GM12878 (cell line): ENCODE measurements around the gene NANOS2. TPM values are rescaled to one million over a fixed set of nuclear protein-coding genes. Genes with fewer than 3 reads are reported as not detected.
A peak's percentile ranks its signal among the peaks of the same experiment; 100 is the strongest.

Source experiments
- ATAC-seq: fragments of 200-7000 bp; cut with Tn5 transposase; 3 replicates; pipeline ENCODE4 v1.9.1; 2020; ENCODE audit warnings: mild to moderate bottlenecking, moderate library complexity
- BruUV-seq: library from RNA; stranded (reverse); fragments of 400-500 nt; replicated peaks from 2 replicates; lab custom pipeline; 2021; lab: Mats Ljungman, UMichigan
- CTCF ChIA-PET: fragments of 300-600 bp; sonication (Branson Sonifier 250); formaldehyde crosslinking; extraction: SDS; loops from one replicate; lab custom pipeline; 2021; ENCODE audit warnings: inconsistent platforms; lab: Yijun Ruan, JAX
- POLR2A ChIA-PET: fragments of 350-600 bp; formaldehyde crosslinking; extraction: SDS; loops from one replicate; lab custom pipeline; 2021; ENCODE audit warnings: inconsistent platforms; lab: Charles Lee
- RAD21 ChIA-PET: fragments of 300-600 bp; sonication (Branson Sonifier 250); formaldehyde crosslinking; loops from one replicate; lab custom pipeline; 2023; ENCODE audit warnings: antibody characterized with exemption; ENCODE audit not compliant: unreplicated experiment; lab: Charles Lee
- SMC1A ChIA-PET: fragments of 300-600 bp; sonication (Branson Sonifier 250); formaldehyde crosslinking; loops from one replicate; lab custom pipeline; 2023; ENCODE audit not compliant: unreplicated experiment, uncharacterized antibody; lab: Charles Lee
- DNase-seq: peaks from one replicate; pipeline ENCODE4 v3.0.0-alpha.2; 2011; ENCODE audit warnings: low read depth, low spot score
- FAIRE-seq: peaks from 3 replicates; lab custom pipeline; 2011; peaks lifted over from hg19 to GRCh38; lab: Jason Lieb, UNC
- H2AFZ ChIP-seq: 2 replicates; pipeline ENCODE4 v1.6.0; 2011; ENCODE audit warnings: low read depth, low read length, control low read depth; ENCODE audit not compliant: control insufficient read depth
- H3K27ac ChIP-seq: 2 replicates; pipeline ENCODE4 v1.5.1; 2011; ENCODE audit warnings: control low read depth; ENCODE audit not compliant: control insufficient read depth, insufficient read depth
- H3K27me3 ChIP-seq, 2 experiments: replicated peaks in 1 of 2; 2 replicates each; pipeline versions ENCODE4 v1.6.0 to v1.6.1; 2011; ENCODE audit warnings: low read length in 1 of 2; ENCODE audit not compliant: control insufficient read depth in 2 of 2, insufficient read depth in 2 of 2
- H3K36me3 ChIP-seq, 2 experiments: 2 replicates each; pipeline ENCODE4 v1.5.1; 2011; ENCODE audit warnings: low read length in 1 of 2; ENCODE audit not compliant: control insufficient read depth in 2 of 2, insufficient read depth in 2 of 2
- H3K4me1 ChIP-seq: 2 replicates; pipeline ENCODE4 v1.6.1; 2011; ENCODE audit warnings: mild to moderate bottlenecking, low read length, moderate library complexity, mixed read lengths; ENCODE audit not compliant: control insufficient read depth, insufficient read depth
- H3K4me2 ChIP-seq: 2 replicates; pipeline ENCODE4 v1.6.0; 2011; ENCODE audit warnings: control low read depth; ENCODE audit not compliant: control insufficient read depth, insufficient read depth
- H3K4me3 ChIP-seq: fragments of 200-600 bp; sonication (generic); 2 replicates; pipeline ENCODE4 v1.5.1; 2016
- H3K79me2 ChIP-seq: 2 replicates; pipeline ENCODE4 v1.6.0; 2011; ENCODE audit warnings: low read length; ENCODE audit not compliant: control insufficient read depth, insufficient read depth
- H3K9ac ChIP-seq: 2 replicates; pipeline ENCODE4 v1.8.0; 2011; ENCODE audit warnings: low read length, control low read depth, mixed read lengths; ENCODE audit not compliant: control insufficient read depth, insufficient read depth
- H3K9me3 ChIP-seq: replicated peaks from 3 replicates; pipeline ENCODE4 v1.5.1; 2011; ENCODE audit warnings: mild to moderate bottlenecking, low read length; ENCODE audit not compliant: control insufficient read depth, insufficient read depth
- H4K20me1 ChIP-seq: 2 replicates; pipeline ENCODE4 v1.6.0; 2011; ENCODE audit not compliant: control insufficient read depth, insufficient read depth
- ATF2 ChIP-seq: IDR thresholded peaks from 2 replicates; pipeline ENCODE4 v1.6.1; 2012; ENCODE audit warnings: low read length, inconsistent platforms
- ESRRA ChIP-seq: IDR thresholded peaks from 2 replicates; pipeline ENCODE4 v1.6.1; 2012; ENCODE audit warnings: mild to moderate bottlenecking, low read length, improper control_type of control experiment
- FOXM1 ChIP-seq: IDR thresholded peaks from 2 replicates; pipeline ENCODE4 v1.6.1; 2012; ENCODE audit warnings: low read depth, mild to moderate bottlenecking, inconsistent platforms, low read length, moderate library complexity
- GABPA ChIP-seq: IDR thresholded peaks from 2 replicates; pipeline ENCODE4 v1.6.1; 2014; ENCODE audit warnings: antibody characterized with exemption, low read depth, mild to moderate bottlenecking, inconsistent platforms
- GATAD2B ChIP-seq: fragments of 450-650 bp; conservative IDR thresholded peaks from 2 replicates; pipeline ENCODE4 v1.6.1; 2017; ENCODE audit warnings: low read depth, mild to moderate bottlenecking, moderate library complexity
- IKZF1 ChIP-seq: fragments of 450-650 bp; conservative IDR thresholded peaks from 2 replicates; pipeline ENCODE4 v1.6.1; 2017; ENCODE audit warnings: antibody characterized with exemption, mild to moderate bottlenecking
- NBN ChIP-seq: fragments of 450-650 bp; IDR thresholded peaks from 2 replicates; pipeline ENCODE4 v1.6.1; 2016
- NR2C1 ChIP-seq: fragments of 450-650 bp; IDR thresholded peaks from 2 replicates; pipeline ENCODE4 v1.6.1; 2017; ENCODE audit warnings: antibody characterized with exemption, mild to moderate bottlenecking, moderate library complexity
- RB1 ChIP-seq: fragments of 450-650 bp; formaldehyde crosslinking; IDR thresholded peaks from 2 replicates; pipeline ENCODE4 v1.6.1; 2017; ENCODE audit warnings: mild to moderate bottlenecking, borderline replicate concordance
- SREBF1 ChIP-seq: IDR thresholded peaks from 2 replicates; pipeline ENCODE4 v1.6.1; 2012; ENCODE audit warnings: mild to moderate bottlenecking, low read length
- TCF12 ChIP-seq: IDR thresholded peaks from 2 replicates; pipeline ENCODE4 v1.6.1; 2011; ENCODE audit warnings: low read depth, mild to moderate bottlenecking, low read length
- WGBS: methylation state at CpG from one replicate; pipeline ENCODE4 v1.1.6; 2016; ENCODE audit warnings: low lambda C conversion rate; ENCODE audit not compliant: insufficient replicate concordance, insufficient coverage; ENCODE audit errors: missing lambda C conversion rate; 5-methylcytosine and 5-hydroxymethylcytosine counted together
- in situ Hi-C: fragments of 300-500 bp; cut with MboI; formaldehyde crosslinking; loops from 9 replicates; pipeline ENCODE4 v1.14.3; 2018; ENCODE audit warnings: mixed read lengths
- intact Hi-C: fragments of 100-400 bp; cut with micrococcal nuclease; formaldehyde crosslinking; loops from one replicate; pipeline ENCODE4 v1.14.2; 2022; ENCODE audit not compliant: unreplicated experiment
- polyA plus RNA-seq, 11 experiments: library from polyadenylated mRNA; depleted of rRNA in 4 of 11; unstranded in 6 of 11; stranded (reverse) in 5 of 11; fragments of >200 nt; fragmentation: Nextera tagmentation in 4 of 11; fragmentation: Illumina TruSeq in 1 of 11; extraction: Ambion mirVana in 4 of 11; extraction: Trizol in 1 of 11; gene quantifications; 1 replicate in 1 of 11; 2 replicates in 10 of 11; pipeline versions ENCODE4 v1.2.1 to v1.2.3, GENCODE V29; 2011 to 2016; ENCODE audit warnings: inconsistent platforms in 2 of 11, missing spikeins in 2 of 11, low read depth in 1 of 11
- total RNA-seq, 4 experiments: library from RNA; depleted of rRNA in 3 of 4; stranded (reverse); fragments of >200 nt in 3 of 4; fragmentation: Illumina TruSeq in 1 of 4; extraction: Trizol in 1 of 4; gene quantifications; 2 replicates each; pipeline versions ENCODE4 v1.2.1 to v1.2.3, GENCODE V29; 2013 to 2021
- TF ChIP-seq, protein P1 (sequence below): IDR thresholded peaks from 2 replicates; pipeline ENCODE4 v1.6.1; 2012; ENCODE audit warnings: low read depth, low read length, improper control_type of control experiment
- TF ChIP-seq, protein P2 (sequence below): fragments of 150-350 bp; IDR thresholded peaks from 2 replicates; pipeline ENCODE4 v1.6.1; 2016; ENCODE audit warnings: low read depth, low read length

NANOS2 gene
- total and polyA plus RNA-seq, 10 of the 15 experiments (the other 5 are each of a cell fraction or from before 2014, with no cell fraction given) = not detected

DNA sequence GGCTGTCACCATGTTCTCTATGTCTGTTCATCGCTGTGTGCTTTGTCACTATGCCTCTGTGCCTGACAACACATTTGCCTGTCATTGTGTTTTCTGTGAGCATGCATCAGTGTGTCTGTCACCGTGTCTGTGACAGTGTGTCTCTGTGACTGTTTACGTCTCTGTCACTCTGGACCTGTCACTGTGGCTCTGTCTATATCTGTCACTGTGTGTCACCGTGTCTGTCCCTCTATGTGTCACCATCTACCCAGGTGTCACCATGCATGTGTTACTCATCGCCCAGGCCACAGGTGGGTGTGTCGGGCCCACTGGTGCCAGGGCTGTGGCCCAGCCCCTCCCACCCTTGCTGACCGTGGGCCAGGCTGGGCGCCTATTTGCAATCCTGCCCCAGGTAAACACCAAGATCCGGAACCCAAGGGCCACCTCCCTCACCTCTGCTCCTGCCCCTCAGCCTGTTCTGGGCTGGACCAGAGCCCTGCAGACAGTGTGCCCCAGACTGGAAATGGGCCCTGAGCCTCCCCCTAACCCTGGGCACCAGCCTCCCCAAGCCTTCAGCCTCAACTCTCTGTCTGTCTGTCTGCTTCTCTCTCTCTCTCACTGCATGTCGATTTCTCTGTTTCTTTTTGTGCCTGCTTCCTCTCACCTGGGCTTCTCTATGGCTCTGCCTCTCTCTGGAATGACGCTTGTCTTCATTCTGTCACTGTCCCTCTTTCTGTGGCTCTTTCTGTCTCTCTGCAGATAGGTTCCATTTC, 36.4 kb downstream of the NANOS2 start (continued):
- TF ChIP-seq, protein P1, sequence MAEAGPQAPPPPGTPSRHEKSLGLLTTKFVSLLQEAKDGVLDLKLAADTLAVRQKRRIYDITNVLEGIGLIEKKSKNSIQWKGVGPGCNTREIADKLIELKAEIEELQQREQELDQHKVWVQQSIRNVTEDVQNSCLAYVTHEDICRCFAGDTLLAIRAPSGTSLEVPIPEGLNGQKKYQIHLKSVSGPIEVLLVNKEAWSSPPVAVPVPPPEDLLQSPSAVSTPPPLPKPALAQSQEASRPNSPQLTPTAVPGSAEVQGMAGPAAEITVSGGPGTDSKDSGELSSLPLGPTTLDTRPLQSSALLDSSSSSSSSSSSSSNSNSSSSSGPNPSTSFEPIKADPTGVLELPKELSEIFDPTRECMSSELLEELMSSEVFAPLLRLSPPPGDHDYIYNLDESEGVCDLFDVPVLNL = no peak

DNA sequence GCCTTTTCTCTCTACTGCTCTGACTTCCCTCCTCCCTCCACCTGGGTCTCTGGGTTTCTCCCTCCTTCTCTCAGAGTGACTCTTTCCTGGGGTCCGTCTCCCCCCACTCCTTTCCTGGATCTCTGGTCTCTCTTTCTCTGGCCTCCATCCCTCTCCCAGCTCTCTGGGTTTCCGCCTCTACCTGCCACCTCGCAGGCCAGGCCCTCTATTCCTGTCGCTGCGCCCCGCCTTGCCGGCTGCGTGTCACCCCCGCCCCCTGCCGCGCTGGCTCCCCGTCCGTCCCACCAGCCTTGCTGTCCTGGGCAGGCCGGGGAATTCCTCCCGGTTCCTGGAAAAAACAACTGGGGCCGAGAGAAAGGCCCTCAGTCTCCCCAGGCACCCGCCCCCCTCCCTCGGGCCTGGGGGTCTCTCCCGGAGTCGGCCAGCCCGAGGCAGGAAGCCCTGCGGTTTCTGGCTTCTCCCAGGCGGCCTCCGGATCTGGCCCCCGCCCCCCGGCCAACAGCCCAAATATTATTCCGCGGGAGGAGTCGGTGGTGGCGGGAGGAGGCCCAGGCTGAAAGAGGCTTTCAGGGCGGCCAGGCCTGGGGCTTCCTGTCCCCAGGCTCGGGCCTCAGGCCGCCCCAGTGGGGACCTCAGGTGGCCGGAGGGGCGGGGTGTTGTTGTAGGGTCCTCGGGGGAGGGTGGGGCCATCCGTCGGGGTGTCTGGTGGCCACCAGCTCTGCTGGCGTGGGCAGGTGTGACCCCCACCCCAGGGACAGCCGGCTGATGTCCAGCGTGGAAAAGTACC, 38.0 kb downstream of the NANOS2 start:
- peak overlapping the region; percentile 81 for H3K4me2 ChIP-seq
- H3K4me3 ChIP-seq = peak overlapping the region; percentile 48
- ChIA-PET POLR2A (interaction anchor here (0.7 to 1.5 kb wide), 5 partner anchors 9 to 1031 kb away, joined by 3 to 4 read pairs (median 3); partner anchors contain the start of genes FOXA3, IRF2BP1 and SYMPK), SMC1A (interaction anchor here (1.2 kb wide), 1 partner anchor 12 kb away, joined by 4 read pairs; no protein-coding TSS in a partner anchor), CTCF (interaction anchor here (1.1 to 1.2 kb wide), 2 partner anchors 12 to 13 kb away, joined by 3 read pairs; partner anchors contain the start of gene FOXA3), RAD21 (interaction anchor here (1.2 kb wide), 1 partner anchor 12 kb away, joined by 4 read pairs; the partner anchor contains the start of gene FOXA3)
- no peaks in the 10 kb centered on the region for H3K36me3 ChIP-seq
- H3K4me1 ChIP-seq = peaks cover 14% of the 10 kb centered on the region
- no TSS peak for BruUV-seq
- H3K9ac ChIP-seq = peak overlapping the region; percentile 69
- FAIRE-seq (no peak), DNase-seq (no peak), ATAC-seq (peak; percentile 73)
- H4K20me1 ChIP-seq = no peaks in the 10 kb centered on the region
- peak overlapping the region; percentile 86 for H2AFZ ChIP-seq
- 9% methylated on average over 39 of the region's 41 CpGs for WGBS
- in situ Hi-C loops (no loop called here), intact Hi-C loops (no loop called here)
- no peaks in the 10 kb centered on the region for H3K27me3 ChIP-seq
- no peaks in the 10 kb centered on the region for H3K79me2 ChIP-seq
- no peaks in the 10 kb centered on the region for H3K9me3 ChIP-seq
- peak overlapping the region; percentile 17; the same call in 1 of the 2 replicates for H3K27ac ChIP-seq
- TF ChIP-seq ESRRA = no peak
- peak; percentile 75 for TF ChIP-seq IKZF1
- 0 out of 2 replicates have a peak, but pooled peaks have one; percentile 31 for TF ChIP-seq GATAD2B
- TF ChIP-seq ATF2 = no peak
- no peak for TF ChIP-seq FOXM1
- TF ChIP-seq NBN = peak; percentile 78; the same call in 1 of the 2 replicates
- TF ChIP-seq, protein P2, sequence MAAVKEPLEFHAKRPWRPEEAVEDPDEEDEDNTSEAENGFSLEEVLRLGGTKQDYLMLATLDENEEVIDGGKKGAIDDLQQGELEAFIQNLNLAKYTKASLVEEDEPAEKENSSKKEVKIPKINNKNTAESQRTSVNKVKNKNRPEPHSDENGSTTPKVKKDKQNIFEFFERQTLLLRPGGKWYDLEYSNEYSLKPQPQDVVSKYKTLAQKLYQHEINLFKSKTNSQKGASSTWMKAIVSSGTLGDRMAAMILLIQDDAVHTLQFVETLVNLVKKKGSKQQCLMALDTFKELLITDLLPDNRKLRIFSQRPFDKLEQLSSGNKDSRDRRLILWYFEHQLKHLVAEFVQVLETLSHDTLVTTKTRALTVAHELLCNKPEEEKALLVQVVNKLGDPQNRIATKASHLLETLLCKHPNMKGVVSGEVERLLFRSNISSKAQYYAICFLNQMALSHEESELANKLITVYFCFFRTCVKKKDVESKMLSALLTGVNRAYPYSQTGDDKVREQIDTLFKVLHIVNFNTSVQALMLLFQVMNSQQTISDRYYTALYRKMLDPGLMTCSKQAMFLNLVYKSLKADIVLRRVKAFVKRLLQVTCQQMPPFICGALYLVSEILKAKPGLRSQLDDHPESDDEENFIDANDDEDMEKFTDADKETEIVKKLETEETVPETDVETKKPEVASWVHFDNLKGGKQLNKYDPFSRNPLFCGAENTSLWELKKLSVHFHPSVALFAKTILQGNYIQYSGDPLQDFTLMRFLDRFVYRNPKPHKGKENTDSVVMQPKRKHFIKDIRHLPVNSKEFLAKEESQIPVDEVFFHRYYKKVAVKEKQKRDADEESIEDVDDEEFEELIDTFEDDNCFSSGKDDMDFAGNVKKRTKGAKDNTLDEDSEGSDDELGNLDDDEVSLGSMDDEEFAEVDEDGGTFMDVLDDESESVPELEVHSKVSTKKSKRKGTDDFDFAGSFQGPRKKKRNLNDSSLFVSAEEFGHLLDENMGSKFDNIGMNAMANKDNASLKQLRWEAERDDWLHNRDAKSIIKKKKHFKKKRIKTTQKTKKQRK = no peak
- TF ChIP-seq SREBF1 = no peak
- TF ChIP-seq NR2C1 = no peak
- TF ChIP-seq TCF12 = no peak
- no peak for TF ChIP-seq GABPA
- TF ChIP-seq RB1 = 0 out of 2 replicates have a peak, but pooled peaks have one; percentile 32
